ENCODE data around the gene ODC1.

GRCh38 chr2:10495311-10495987, 47.3 kb upstream of the ODC1 start:
- TF ChIP-seq CTCF (conservative IDR thresholded peaks at IDR 0.05; ENCODE audit: low read depth in 2 of 2), result no peak
- TF ChIP-seq EZH2 (IDR thresholded peaks at IDR 0.05; ENCODE audit: low read depth, unreplicated experiment), result no peak
- TF ChIP-seq POLR2AphosphoS5 (IDR thresholded peaks at IDR 0.05; ENCODE audit: low read depth), result no peak
- TF ChIP-seq REST (IDR thresholded peaks at IDR 0.05; ENCODE audit: unreplicated experiment), result no peak
- no peak for TF ChIP-seq CREB1 (CRISPR knock-in tag; IDR thresholded peaks at IDR 0.05; ENCODE audit: low read depth)
- TF ChIP-seq ZNF331 (CRISPR knock-in tag; IDR thresholded peaks at IDR 0.05; ENCODE audit: low read depth), result no peak
- no peak for TF ChIP-seq EZH2phosphoT487 (IDR thresholded peaks at IDR 0.05; ENCODE audit: unreplicated experiment)
- no peak for TF ChIP-seq STAT1 (IDR thresholded peaks at IDR 0.05; ENCODE audit: unreplicated experiment)
- TF ChIP-seq ZNF462 (CRISPR knock-in tag; IDR thresholded peaks at IDR 0.05), result no peak
- TF ChIP-seq JUNB (IDR thresholded peaks at IDR 0.05; ENCODE audit: unreplicated experiment), result no peak
- no peak for TF ChIP-seq ETS1 (IDR thresholded peaks at IDR 0.05)
